Lower lobe of right lung (tissue), 2 donors: ENCODE data around the gene QSOX1. TPM values are rescaled to one million over a fixed set of nuclear protein-coding genes. Genes with fewer than 3 reads are reported as not detected.

ENCODE experiments used
- ATAC-seq, 2 donors: fragments of 200-7000 bp; cut with Tn5 transposase; one replicate each; pipeline ENCODE4 v1.9.1; 2020 to 2022; ENCODE audit warnings: mild to moderate bottlenecking in 2 of 2, moderate library complexity in 2 of 2
- DNase-seq: peaks from one replicate; pipeline ENCODE4 v3.0.0-alpha.2; 2020
- H3K27ac ChIP-seq: fragments of 200-600 bp; one replicate; pipeline ENCODE4 v1.8.0; 2022
- H3K27me3 ChIP-seq: fragments of 200-600 bp; one replicate; pipeline ENCODE4 v1.8.0; 2022; ENCODE audit warnings: low read depth
- H3K36me3 ChIP-seq: fragments of 200-600 bp; one replicate; pipeline ENCODE4 v1.8.0; 2022; ENCODE audit warnings: mild to moderate bottlenecking
- H3K4me1 ChIP-seq: fragments of 200-600 bp; one replicate; pipeline ENCODE4 v1.8.0; 2022
- H3K4me3 ChIP-seq: fragments of 200-600 bp; one replicate; pipeline ENCODE4 v1.8.0; 2022; ENCODE audit warnings: mild to moderate bottlenecking
- H3K9me3 ChIP-seq: fragments of 200-600 bp; one replicate; pipeline ENCODE4 v1.8.0; 2022
- CTCF ChIP-seq: fragments of 200-600 bp; IDR thresholded peaks from one replicate; pipeline ENCODE4 v1.8.0; 2022; ENCODE audit warnings: antibody characterized with exemption, mild to moderate bottlenecking
- intact Hi-C: fragments of 100-400 bp; cut with DNase I; formaldehyde crosslinking; loops from one replicate; pipeline ENCODE4 v1.11.0; 2022
- total RNA-seq: library from RNA; stranded (reverse); fragmentation: NEBNext Ultra II Directional; extraction: Animal tissue kit (Norgen Biotek cat#: 25700); gene quantifications from one replicate; pipeline ENCODE4 v1.2.1, GENCODE V29; 2021
- donor health status: DM: no; HTN: yes; CAD: no; lungs with severe emphysema.

The QSOX1 gene
- total RNA-seq, 1 donor from 2014 or later, result 241 TPM

GRCh38 chr1:180234369-180235076, 79.9 kb downstream of the QSOX1 start:
- intact Hi-C loops, result no loop called here
- Histone ChIP-seq H3K27me3 (peaks cover 98% of the 10 kb centered on the region), H3K9me3 (no peaks in the 10 kb centered on the region), H3K4me1 (peaks cover 55% of the 10 kb centered on the region), H3K27ac (no peak overlapping the region), H3K4me3 (no peak overlapping the region), H3K36me3 (no peaks in the 10 kb centered on the region)
- TF ChIP-seq CTCF, result no peak
- DNase-seq, result peak; percentile 45
- ATAC-seq, result peak in 1 of 2 donors; percentile 4

- H3K9me3 ChIP-seq, result no peaks in the 10 kb centered on the region
- H3K4me1 ChIP-seq, result peaks cover 53% of the 10 kb centered on the region
- H3K4me3 ChIP-seq, result no peak overlapping the region
Observed at GRCh38 chr1:180235077-180235501, 80.4 kb downstream of the QSOX1 start.

GRCh38 chr1:180235502-180236239, 81.0 kb downstream of the QSOX1 start:
- Histone ChIP-seq H3K27me3 (peaks cover 100% of the 10 kb centered on the region), H3K27ac (no peak overlapping the region), H3K4me1 (peaks cover 48% of the 10 kb centered on the region), H3K36me3 (no peaks in the 10 kb centered on the region), H3K4me3 (no peak overlapping the region), H3K9me3 (no peaks in the 10 kb centered on the region)
- DNase-seq, result no peak
- TF ChIP-seq CTCF, result no peak
- intact Hi-C loops, result no loop called here
- ATAC-seq, result no peak

More at GRCh38 chr1:180235077-180235501, 80.4 kb downstream of the QSOX1 start:
- Histone ChIP-seq H3K36me3 (no peaks in the 10 kb centered on the region), H3K27ac (no peak overlapping the region), H3K27me3 (peaks cover 100% of the 10 kb centered on the region)
- intact Hi-C loops, result no loop called here
- no peak for TF ChIP-seq CTCF
- ATAC-seq (peak in 1 of 2 donors; percentile 11), DNase-seq (no peak)

- intact Hi-C loops, result no loop called here
- Histone ChIP-seq H3K27me3 (peaks cover 98% of the 10 kb centered on the region), H3K4me3 (no peak overlapping the region), H3K9me3 (no peaks in the 10 kb centered on the region), H3K4me1 (peaks cover 35% of the 10 kb centered on the region), H3K27ac (no peak overlapping the region), H3K36me3 (no peaks in the 10 kb centered on the region)
- ATAC-seq (no peak), DNase-seq (no peak)
- no peak for TF ChIP-seq CTCF
Observed at GRCh38 chr1:180236698-180237509, 82.2 kb downstream of the QSOX1 start.

GRCh38 chr1:180237869-180238476, 83.3 kb downstream of the QSOX1 start:
- Histone ChIP-seq H3K9me3 (no peaks in the 10 kb centered on the region), H3K4me1 (peaks cover 30% of the 10 kb centered on the region), H3K4me3 (no peak overlapping the region), H3K27me3 (peaks cover 98% of the 10 kb centered on the region), H3K36me3 (no peaks in the 10 kb centered on the region), H3K27ac (no peak overlapping the region)
- no peak for DNase-seq
- ATAC-seq, result no peak
- intact Hi-C loops, result no loop called here
- TF ChIP-seq CTCF, result no peak
